ENCODE data around the gene HS3ST4.

Gene HS3ST4

GRCh38 chr16:26051063-26051462 is 359.3 kb downstream of the HS3ST4 start:
- DNase-seq (ENCODE audit: low read depth, low spot score), result peak; percentile 66
- TF ChIP-seq SUZ12 (IDR thresholded peaks at IDR 0.05; ENCODE audit: extremely low read depth, insufficient read depth, insufficient read length), result no peak
- TF ChIP-seq ZNF274 (IDR thresholded peaks at IDR 0.05; ENCODE audit: low read depth, low read length), result no peak
- no peak for TF ChIP-seq YY1 (IDR thresholded peaks at IDR 0.05; ENCODE audit: insufficient read depth, insufficient read length)
- H3K4me1 ChIP-seq (ENCODE audit: insufficient read depth, insufficient read length), result peaks cover 13% of the 10 kb centered on the region
- H3K9me3 ChIP-seq (ENCODE audit: insufficient read depth, low read length), result peaks cover 5% of the 10 kb centered on the region; the same call in 1 of the 2 replicates
- H3K27me3 ChIP-seq (ENCODE audit: insufficient read depth, insufficient read length), result no peaks in the 10 kb centered on the region
- H3K4me3 ChIP-seq (ENCODE audit: insufficient read length, low read depth), result no peak overlapping the region
- H3K9ac ChIP-seq (ENCODE audit: insufficient read length, low read depth), result peak overlapping the region; percentile 21
- no peaks in the 10 kb centered on the region for H3K36me3 ChIP-seq (ENCODE audit: insufficient read depth, insufficient read length, low read length)

- H3K36me3 ChIP-seq (ENCODE audit: insufficient read depth, insufficient read length, low read length), result no peaks in the 10 kb centered on the region
- TF ChIP-seq YY1 (IDR thresholded peaks at IDR 0.05; ENCODE audit: insufficient read depth, insufficient read length) (no peak), ZNF274 (IDR thresholded peaks at IDR 0.05; ENCODE audit: low read depth, low read length) (no peak), SUZ12 (IDR thresholded peaks at IDR 0.05; ENCODE audit: extremely low read depth, insufficient read depth, insufficient read length) (no peak)
- no peaks in the 10 kb centered on the region for H3K27me3 ChIP-seq (ENCODE audit: insufficient read depth, insufficient read length)
- no peak overlapping the region for H3K4me3 ChIP-seq (ENCODE audit: insufficient read length, low read depth)
- H3K4me1 ChIP-seq (ENCODE audit: insufficient read depth, insufficient read length), result peaks cover 19% of the 10 kb centered on the region
- no peak overlapping the region for H3K9ac ChIP-seq (ENCODE audit: insufficient read length, low read depth)
- DNase-seq (ENCODE audit: low read depth, low spot score), result no peak
- peaks cover 20% of the 10 kb centered on the region; the same call in 1 of the 2 replicates for H3K9me3 ChIP-seq (ENCODE audit: insufficient read depth, low read length)
Observed at GRCh38 chr16:26053889-26054288, 362.1 kb downstream of the HS3ST4 start.

- TF ChIP-seq SUZ12 (IDR thresholded peaks at IDR 0.05; ENCODE audit: extremely low read depth, insufficient read depth, insufficient read length), result no peak
Observed at GRCh38 chr16:26058326-26058725, 366.6 kb downstream of the HS3ST4 start.

DNA sequence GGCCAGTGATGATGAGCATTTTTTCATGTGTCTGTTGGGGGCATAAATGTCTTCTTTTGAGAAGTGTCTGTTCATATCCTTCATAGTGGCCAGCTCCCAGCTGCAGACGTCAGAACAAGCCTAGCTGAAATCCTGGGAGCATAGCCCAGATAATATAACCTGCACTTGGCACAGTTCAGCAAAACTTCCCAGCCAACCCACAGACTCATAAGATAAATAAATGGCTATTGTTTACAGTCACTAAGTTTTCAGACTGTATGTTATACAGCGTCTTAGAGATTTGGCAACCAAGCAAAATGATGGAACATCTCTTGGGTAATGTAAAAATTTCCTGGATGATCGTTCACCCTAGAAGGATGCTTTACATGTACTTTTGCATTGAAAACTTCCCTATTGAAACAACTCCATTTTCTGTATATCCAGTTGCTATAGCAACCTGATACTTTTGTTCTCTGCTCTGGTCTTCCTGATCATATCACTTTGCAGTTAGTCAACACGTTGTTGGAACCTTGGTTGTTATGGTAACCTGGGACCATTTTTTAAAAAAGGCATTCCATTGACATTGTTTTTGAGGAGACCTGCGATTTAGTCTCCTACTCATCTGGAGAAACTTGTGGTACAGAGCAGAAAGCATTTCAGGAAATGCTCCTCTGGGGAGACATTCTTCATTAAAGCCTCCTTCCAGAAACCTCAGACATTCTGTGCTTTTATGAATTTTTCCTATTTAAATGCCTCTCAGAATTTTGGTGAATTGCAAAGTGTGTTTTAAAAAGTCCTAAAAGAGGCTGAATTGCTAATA is 378.7 kb downstream of the HS3ST4 start:
- TF ChIP-seq YY1 (IDR thresholded peaks at IDR 0.05; ENCODE audit: insufficient read depth, insufficient read length), result no peak
- no peak for TF ChIP-seq SUZ12 (IDR thresholded peaks at IDR 0.05; ENCODE audit: extremely low read depth, insufficient read depth, insufficient read length)
- no peak for TF ChIP-seq ZNF274 (IDR thresholded peaks at IDR 0.05; ENCODE audit: low read depth, low read length)
- peak; percentile 56 for DNase-seq (ENCODE audit: low read depth, low spot score)
- H3K27me3 ChIP-seq (ENCODE audit: insufficient read depth, insufficient read length), result no peaks in the 10 kb centered on the region
- no peak overlapping the region for H3K9ac ChIP-seq (ENCODE audit: insufficient read length, low read depth)
- H3K36me3 ChIP-seq (ENCODE audit: insufficient read depth, insufficient read length, low read length), result no peaks in the 10 kb centered on the region
- H3K4me3 ChIP-seq (ENCODE audit: insufficient read length, low read depth), result no peak overlapping the region
- H3K9me3 ChIP-seq (ENCODE audit: insufficient read depth, low read length), result no peaks in the 10 kb centered on the region
- H3K4me1 ChIP-seq (ENCODE audit: insufficient read depth, insufficient read length), result no peaks in the 10 kb centered on the region

More at GRCh38 chr16:26058326-26058725, 366.6 kb downstream of the HS3ST4 start:
- DNase-seq (ENCODE audit: low read depth, low spot score), result no peak
- no peak overlapping the region for H3K9ac ChIP-seq (ENCODE audit: insufficient read length, low read depth)
- H3K36me3 ChIP-seq (ENCODE audit: insufficient read depth, insufficient read length, low read length), result no peaks in the 10 kb centered on the region
- H3K4me1 ChIP-seq (ENCODE audit: insufficient read depth, insufficient read length), result peaks cover 10% of the 10 kb centered on the region
- H3K4me3 ChIP-seq (ENCODE audit: insufficient read length, low read depth), result no peak overlapping the region
- H3K9me3 ChIP-seq (ENCODE audit: insufficient read depth, low read length), result peaks cover 20% of the 10 kb centered on the region; the same call in 1 of the 2 replicates
- H3K27me3 ChIP-seq (ENCODE audit: insufficient read depth, insufficient read length), result no peaks in the 10 kb centered on the region

DNA sequence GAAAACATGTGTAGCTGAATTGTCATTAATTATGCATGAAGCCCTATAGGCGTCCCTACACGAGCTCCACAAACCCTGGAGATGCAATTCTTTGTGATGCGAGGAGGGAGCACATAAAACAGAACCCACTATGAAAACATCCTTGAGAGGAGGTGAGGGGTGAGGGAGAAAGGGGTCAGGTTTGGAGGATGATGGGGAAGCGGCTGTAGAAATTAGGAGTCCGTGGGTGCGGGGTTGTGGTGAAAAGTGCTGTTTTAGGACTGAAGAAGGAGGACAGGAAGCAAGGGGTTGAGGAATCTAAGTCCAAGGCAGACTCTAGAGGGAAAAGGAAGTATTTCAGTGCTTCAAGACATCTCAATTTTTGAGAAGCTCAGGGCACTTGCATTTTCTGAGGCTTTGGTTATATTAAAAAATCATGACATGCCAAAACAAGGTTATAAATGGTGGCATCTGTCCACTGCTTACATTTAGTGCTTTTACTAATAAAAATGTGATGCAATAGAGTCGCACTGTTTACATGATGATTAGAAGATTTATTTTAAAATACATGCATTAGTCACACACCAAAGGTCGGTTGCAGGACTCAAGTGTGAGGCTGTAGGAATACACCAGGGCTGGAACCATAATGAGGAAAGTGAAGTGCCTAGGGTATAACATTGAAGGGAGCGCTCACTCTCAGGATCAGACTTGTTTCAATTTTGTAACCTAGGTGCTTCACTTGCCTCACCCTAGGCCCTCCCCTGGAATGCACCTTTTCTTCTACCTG is 379.5 kb downstream of the HS3ST4 start:
- no peak for DNase-seq (ENCODE audit: low read depth, low spot score)
- H3K27me3 ChIP-seq (ENCODE audit: insufficient read depth, insufficient read length), result no peaks in the 10 kb centered on the region
- no peak overlapping the region for H3K9ac ChIP-seq (ENCODE audit: insufficient read length, low read depth)
- TF ChIP-seq SUZ12 (IDR thresholded peaks at IDR 0.05; ENCODE audit: extremely low read depth, insufficient read depth, insufficient read length), result no peak
- no peaks in the 10 kb centered on the region for H3K36me3 ChIP-seq (ENCODE audit: insufficient read depth, insufficient read length, low read length)
- no peaks in the 10 kb centered on the region for H3K4me1 ChIP-seq (ENCODE audit: insufficient read depth, insufficient read length)
- H3K9me3 ChIP-seq (ENCODE audit: insufficient read depth, low read length), result no peaks in the 10 kb centered on the region
- H3K4me3 ChIP-seq (ENCODE audit: insufficient read length, low read depth), result no peak overlapping the region

- Histone ChIP-seq H3K27me3 (ENCODE audit: insufficient read depth, insufficient read length) (no peaks in the 10 kb centered on the region), H3K4me1 (ENCODE audit: insufficient read depth, insufficient read length) (no peaks in the 10 kb centered on the region), H3K9ac (ENCODE audit: insufficient read length, low read depth) (no peak overlapping the region), H3K4me3 (ENCODE audit: insufficient read length, low read depth) (no peak overlapping the region), H3K36me3 (ENCODE audit: insufficient read depth, insufficient read length, low read length) (no peaks in the 10 kb centered on the region), H3K9me3 (ENCODE audit: insufficient read depth, low read length) (peaks cover 11% of the 10 kb centered on the region; the same call in 1 of the 2 replicates)
- no peak for TF ChIP-seq ZNF274 (IDR thresholded peaks at IDR 0.05; ENCODE audit: low read depth, low read length)
- TF ChIP-seq YY1 (IDR thresholded peaks at IDR 0.05; ENCODE audit: insufficient read depth, insufficient read length), result no peak
- no peak for TF ChIP-seq SUZ12 (IDR thresholded peaks at IDR 0.05; ENCODE audit: extremely low read depth, insufficient read depth, insufficient read length)
- DNase-seq (ENCODE audit: low read depth, low spot score), result no peak
Observed at GRCh38 chr16:26078716-26079355, 387.1 kb downstream of the HS3ST4 start.

- no peaks in the 10 kb centered on the region for H3K9me3 ChIP-seq (ENCODE audit: insufficient read depth, low read length)
- no peak for DNase-seq (ENCODE audit: low read depth, low spot score)
- no peaks in the 10 kb centered on the region for H3K4me1 ChIP-seq (ENCODE audit: insufficient read depth, insufficient read length)
- TF ChIP-seq ZNF274 (IDR thresholded peaks at IDR 0.05; ENCODE audit: low read depth, low read length) (no peak), SUZ12 (IDR thresholded peaks at IDR 0.05; ENCODE audit: extremely low read depth, insufficient read depth, insufficient read length) (no peak), YY1 (IDR thresholded peaks at IDR 0.05; ENCODE audit: insufficient read depth, insufficient read length) (no peak)
- H3K27me3 ChIP-seq (ENCODE audit: insufficient read depth, insufficient read length), result no peaks in the 10 kb centered on the region
- no peak overlapping the region for H3K4me3 ChIP-seq (ENCODE audit: insufficient read length, low read depth)
- no peak overlapping the region for H3K9ac ChIP-seq (ENCODE audit: insufficient read length, low read depth)
- H3K36me3 ChIP-seq (ENCODE audit: insufficient read depth, insufficient read length, low read length), result no peaks in the 10 kb centered on the region
Observed at GRCh38 chr16:26087091-26087490, 395.3 kb downstream of the HS3ST4 start.

All from NT2/D1 (cell line).